Measurements from ENCODE around the gene TEX14. TPM values are rescaled to one million over a fixed set of nuclear protein-coding genes. Genes with fewer than 3 reads are reported as not detected.

Gene TEX14
- total and polyA plus RNA-seq, 9 donors = 0.11 to 1.0 (median 0.34) TPM

DNA sequence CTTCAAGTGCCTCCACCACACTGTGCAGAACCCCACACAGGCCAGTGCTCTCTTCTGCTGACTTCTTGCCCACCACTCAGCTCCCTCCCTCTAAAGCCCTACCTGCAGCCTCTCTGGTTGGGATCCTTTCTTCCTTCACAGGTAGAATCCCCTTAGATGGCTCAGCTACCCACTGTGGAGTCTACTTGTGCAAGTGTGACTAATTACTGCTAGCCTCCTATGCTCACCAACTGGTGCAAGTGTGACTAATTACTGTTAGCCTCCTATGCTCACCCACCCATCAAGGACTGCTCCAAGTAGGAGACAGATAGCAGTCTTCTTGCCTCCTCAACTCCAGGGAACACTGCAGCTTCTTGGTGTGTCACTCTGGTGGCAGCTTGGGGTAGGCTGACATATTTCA, 43.6 kb downstream of the TEX14 start:
- no peak for TF ChIP-seq POLR2A (IDR thresholded peaks at IDR 0.05)
- no peak for TF ChIP-seq EP300 (IDR thresholded peaks at IDR 0.05)
- TF ChIP-seq, protein P1, sequence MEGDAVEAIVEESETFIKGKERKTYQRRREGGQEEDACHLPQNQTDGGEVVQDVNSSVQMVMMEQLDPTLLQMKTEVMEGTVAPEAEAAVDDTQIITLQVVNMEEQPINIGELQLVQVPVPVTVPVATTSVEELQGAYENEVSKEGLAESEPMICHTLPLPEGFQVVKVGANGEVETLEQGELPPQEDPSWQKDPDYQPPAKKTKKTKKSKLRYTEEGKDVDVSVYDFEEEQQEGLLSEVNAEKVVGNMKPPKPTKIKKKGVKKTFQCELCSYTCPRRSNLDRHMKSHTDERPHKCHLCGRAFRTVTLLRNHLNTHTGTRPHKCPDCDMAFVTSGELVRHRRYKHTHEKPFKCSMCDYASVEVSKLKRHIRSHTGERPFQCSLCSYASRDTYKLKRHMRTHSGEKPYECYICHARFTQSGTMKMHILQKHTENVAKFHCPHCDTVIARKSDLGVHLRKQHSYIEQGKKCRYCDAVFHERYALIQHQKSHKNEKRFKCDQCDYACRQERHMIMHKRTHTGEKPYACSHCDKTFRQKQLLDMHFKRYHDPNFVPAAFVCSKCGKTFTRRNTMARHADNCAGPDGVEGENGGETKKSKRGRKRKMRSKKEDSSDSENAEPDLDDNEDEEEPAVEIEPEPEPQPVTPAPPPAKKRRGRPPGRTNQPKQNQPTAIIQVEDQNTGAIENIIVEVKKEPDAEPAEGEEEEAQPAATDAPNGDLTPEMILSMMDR (IDR thresholded peaks at IDR 0.05) = no peak
- Histone ChIP-seq H3K9me3 (no peaks in the 10 kb centered on the region), H3K4me3 (no peak overlapping the region), H3K27me3 (no peaks in the 10 kb centered on the region), H3K36me3 (no peaks in the 10 kb centered on the region), H3K4me1 (ENCODE audit: insufficient read depth) (no peaks in the 10 kb centered on the region), H3K27ac (no peak overlapping the region)
- DNase-seq = no peak
- intact Hi-C loops (cut with DNase I) = no loop called here

- no peaks in the 10 kb centered on the region for H3K4me1 ChIP-seq (ENCODE audit: insufficient read depth)
- H3K36me3 ChIP-seq = no peaks in the 10 kb centered on the region
- no peak for DNase-seq
- intact Hi-C loops (cut with DNase I) = loop anchor here in 1 of 4 donors (5.0 kb wide), 1 partner anchor 1076 kb away; no protein-coding TSS in a partner anchor
- no peaks in the 10 kb centered on the region for H3K9me3 ChIP-seq
- WGBS, 3 donors = 29 to 39% (median 31%) methylated on average over 2 of the region's 2 CpGs
- TF ChIP-seq, protein P1 (IDR thresholded peaks at IDR 0.05) = no peak
- TF ChIP-seq EP300 (IDR thresholded peaks at IDR 0.05) (no peak), POLR2A (IDR thresholded peaks at IDR 0.05) (no peak)
- no peak overlapping the region for H3K27ac ChIP-seq
- no peaks in the 10 kb centered on the region for H3K27me3 ChIP-seq
- H3K4me3 ChIP-seq = no peak overlapping the region
Observed at GRCh38 chr17:58643147-58643546, 48.7 kb downstream of the TEX14 start.

- H3K9me3 ChIP-seq = no peaks in the 10 kb centered on the region
- intact Hi-C loops (cut with DNase I) = loop anchor here in 1 of 4 donors (5.0 kb wide), 1 partner anchor 1075 kb away; no protein-coding TSS in a partner anchor
- H3K27ac ChIP-seq = no peak overlapping the region
- 51 to 69% (median 63%) methylated on average over 1 of the region's 1 CpG for WGBS, 3 donors
- TF ChIP-seq POLR2A (IDR thresholded peaks at IDR 0.05) (no peak), EP300 (IDR thresholded peaks at IDR 0.05) (no peak)
- H3K4me1 ChIP-seq (ENCODE audit: insufficient read depth) = no peaks in the 10 kb centered on the region
- no peaks in the 10 kb centered on the region for H3K27me3 ChIP-seq
- no peaks in the 10 kb centered on the region for H3K36me3 ChIP-seq
- no peak overlapping the region for H3K4me3 ChIP-seq
- DNase-seq = no peak
Observed at GRCh38 chr17:58641887-58642311, 49.9 kb downstream of the TEX14 start.

GRCh38 chr17:58640202-58640601, 51.6 kb downstream of the TEX14 start:
- Histone ChIP-seq H3K36me3 (no peaks in the 10 kb centered on the region), H3K27ac (no peak overlapping the region), H3K4me1 (ENCODE audit: insufficient read depth) (no peaks in the 10 kb centered on the region), H3K9me3 (no peaks in the 10 kb centered on the region), H3K4me3 (no peak overlapping the region), H3K27me3 (no peaks in the 10 kb centered on the region)
- no peak for DNase-seq
- intact Hi-C loops (cut with DNase I) = loop anchor here in 1 of 4 donors (5.0 kb wide), 1 partner anchor 1073 kb away; no protein-coding TSS in a partner anchor
- TF ChIP-seq EP300 (IDR thresholded peaks at IDR 0.05) (no peak), POLR2A (IDR thresholded peaks at IDR 0.05) (no peak)
- 60 to 72% (median 67%) methylated on average over 4 of the region's 4 CpGs for WGBS, 3 donors

GRCh38 chr17:58639681-58640080, 52.2 kb downstream of the TEX14 start:
- DNase-seq = no peak
- H3K27ac ChIP-seq = no peak overlapping the region
- H3K4me1 ChIP-seq (ENCODE audit: insufficient read depth) = no peaks in the 10 kb centered on the region
- no peak overlapping the region for H3K4me3 ChIP-seq
- no peaks in the 10 kb centered on the region for H3K36me3 ChIP-seq
- TF ChIP-seq, protein P1 (IDR thresholded peaks at IDR 0.05) = no peak
- no peak for TF ChIP-seq POLR2A (IDR thresholded peaks at IDR 0.05)
- no peak for TF ChIP-seq EP300 (IDR thresholded peaks at IDR 0.05)
- H3K27me3 ChIP-seq = no peaks in the 10 kb centered on the region
- intact Hi-C loops (cut with DNase I) = loop anchor here in 1 of 4 donors (5.0 kb wide), 1 partner anchor 1072 kb away; no protein-coding TSS in a partner anchor
- 79 to 84% (median 80%) methylated on average over 6 of the region's 6 CpGs for WGBS, 3 donors
- H3K9me3 ChIP-seq = no peaks in the 10 kb centered on the region

Measured in ovary (tissue), 9 donors.